ENCODE data around the gene VSX1. TPM values are rescaled to one million over a fixed set of nuclear protein-coding genes. Genes with fewer than 3 reads are reported as not detected.

VSX1 gene
- total RNA-seq, 1 experiment from 2014 or later: not detected

DNA sequence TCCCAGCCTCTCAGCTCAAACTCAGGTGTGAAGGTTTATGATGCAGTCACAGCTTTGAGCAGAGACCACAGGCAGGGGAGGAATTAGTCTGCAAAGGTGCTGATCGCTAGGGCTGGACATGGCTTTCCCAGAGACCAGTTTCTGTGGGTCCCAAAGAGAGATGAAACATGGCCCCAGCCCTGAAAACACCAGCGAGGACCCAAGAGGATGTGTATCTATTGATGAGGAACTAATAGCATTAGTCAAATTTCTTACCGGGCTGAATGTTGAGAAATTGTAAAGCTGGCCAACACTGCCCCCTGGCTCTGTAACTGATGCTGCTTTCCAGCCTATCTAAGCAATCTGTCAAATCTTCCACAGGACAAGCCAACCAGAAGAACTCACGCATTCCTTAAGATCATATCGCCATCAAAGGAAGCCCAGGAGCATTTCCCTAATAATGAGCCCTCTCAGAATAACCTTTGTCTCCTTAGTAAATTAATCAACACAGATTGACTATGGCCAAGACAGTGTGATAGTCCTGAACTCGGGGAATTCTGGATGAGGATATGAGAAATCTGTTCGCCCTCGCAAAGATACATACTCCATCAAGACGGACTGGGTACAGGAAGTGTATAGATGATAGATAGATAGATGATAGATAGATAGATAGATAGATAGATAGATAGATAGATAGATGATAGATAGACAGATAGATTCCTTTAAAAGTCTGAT is 16.2 kb downstream of the VSX1 start:
- DNase-seq (ENCODE audit: low spot score): peak; percentile 31

GRCh38 chr20:25065072-25065624 is 16.8 kb downstream of the VSX1 start:
- DNase-seq (ENCODE audit: low spot score): no peak

GRCh38 chr20:25064561-25065071 is 17.3 kb downstream of the VSX1 start:
- no peak for DNase-seq (ENCODE audit: low spot score)

DNA sequence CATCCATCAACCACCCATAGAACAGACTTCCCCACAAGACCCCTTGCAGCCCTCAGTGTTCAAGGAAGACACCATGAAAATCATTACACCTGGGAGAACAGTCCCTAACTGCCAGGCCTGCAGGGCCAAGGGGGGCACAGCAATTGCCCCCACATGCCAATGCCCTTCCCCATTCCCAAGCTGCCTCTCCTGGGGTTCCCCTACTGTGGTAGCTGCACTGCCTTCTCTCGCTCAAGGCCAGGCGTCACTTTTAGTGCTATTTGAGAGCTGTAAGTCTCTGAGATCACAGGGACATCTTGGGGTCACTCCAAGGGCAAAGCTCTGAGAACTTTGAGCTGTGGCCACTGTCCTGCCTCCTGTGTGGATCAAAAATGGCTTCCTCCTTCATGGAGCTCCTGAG is 18.0 kb downstream of the VSX1 start:
- DNase-seq (ENCODE audit: low spot score): no peak

GRCh38 chr20:25063546-25063945 is 18.4 kb downstream of the VSX1 start:
- DNase-seq (ENCODE audit: low spot score): no peak

DNA sequence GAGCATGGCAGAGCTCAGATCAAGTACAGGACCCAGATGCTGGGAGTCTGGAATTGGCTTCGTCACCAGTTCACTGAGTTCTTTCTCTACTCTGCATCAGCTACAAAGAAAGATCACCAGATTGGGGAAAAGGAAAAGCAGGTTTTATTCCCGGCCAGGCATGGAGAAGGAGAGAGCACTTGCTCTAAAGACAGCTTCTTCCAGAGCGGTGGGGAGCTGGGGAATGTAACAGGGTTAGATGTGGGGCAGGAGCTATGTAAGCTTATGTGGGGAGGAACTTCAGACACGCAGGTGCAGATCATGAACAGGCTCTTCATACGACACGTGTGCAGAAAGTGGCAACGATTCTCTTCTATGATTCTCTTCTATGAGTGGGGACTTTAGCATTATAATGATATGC is 19.1 kb downstream of the VSX1 start:
- no peak for DNase-seq (ENCODE audit: low spot score)

- no peak for DNase-seq (ENCODE audit: low spot score)
Observed at GRCh38 chr20:25061821-25062530, 20.0 kb downstream of the VSX1 start.

DNA sequence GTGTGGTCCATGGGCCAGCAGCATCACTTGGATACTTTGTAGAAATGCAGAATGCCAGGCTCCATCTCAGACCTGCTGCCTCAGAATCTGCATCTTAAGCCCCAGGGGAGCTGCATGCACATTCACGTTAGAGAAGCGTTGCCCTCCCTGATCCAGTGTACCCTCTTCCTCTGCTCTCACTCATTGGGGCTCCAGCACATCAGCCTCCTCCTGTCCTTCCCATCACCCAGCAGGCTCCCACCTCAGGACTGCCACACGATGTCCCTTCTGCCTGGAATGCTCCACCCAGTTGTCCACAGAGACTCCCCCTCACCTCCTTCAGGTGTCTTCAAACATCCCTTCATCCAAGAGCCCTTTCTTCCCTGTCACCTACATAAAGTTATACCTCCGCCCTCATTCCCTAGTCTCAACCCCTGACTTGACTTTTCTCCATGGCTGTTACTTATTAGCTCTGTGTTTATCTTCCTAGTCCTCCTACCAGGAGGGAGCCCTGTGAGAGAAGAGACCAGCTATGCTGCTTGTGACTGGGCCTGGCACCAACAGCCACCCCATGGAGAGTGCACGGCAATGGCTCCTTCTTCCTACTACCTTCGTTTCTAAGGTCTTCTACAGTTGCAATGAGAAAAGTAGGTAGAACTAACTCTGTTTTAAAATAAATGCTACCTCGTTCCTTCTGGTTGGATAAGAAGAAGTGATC is 20.7 kb downstream of the VSX1 start:
- DNase-seq (ENCODE audit: low spot score): no peak

DNA sequence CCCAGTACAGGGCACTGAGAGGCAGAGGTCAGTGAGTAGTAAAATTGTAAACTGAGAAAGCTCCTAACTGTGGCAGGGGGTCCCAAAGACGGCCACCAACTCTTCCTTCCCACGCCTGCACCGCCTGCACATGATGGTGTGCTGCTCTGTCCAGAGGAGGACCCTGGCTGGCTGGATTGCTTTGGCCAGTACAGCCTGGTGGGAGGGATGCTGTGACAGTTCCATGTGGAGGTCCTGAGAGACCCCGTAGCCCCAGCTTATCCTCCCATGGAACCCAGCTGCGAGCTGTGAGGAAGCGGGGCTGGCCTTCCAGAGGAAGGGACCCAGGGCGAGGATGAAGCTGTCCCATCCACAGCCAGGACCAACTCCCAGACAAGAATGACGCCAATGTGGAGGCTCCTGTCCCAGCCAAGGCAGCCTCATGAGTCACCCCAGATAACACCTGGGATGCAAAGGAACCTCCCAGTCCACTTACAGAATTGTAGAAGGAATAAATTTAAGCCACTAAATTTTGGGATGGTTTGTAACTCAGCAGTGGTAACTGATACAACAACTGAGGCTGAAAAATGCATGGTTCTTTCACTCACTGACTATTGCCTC is 22.0 kb downstream of the VSX1 start:
- DNase-seq (ENCODE audit: low spot score): no peak

DNA sequence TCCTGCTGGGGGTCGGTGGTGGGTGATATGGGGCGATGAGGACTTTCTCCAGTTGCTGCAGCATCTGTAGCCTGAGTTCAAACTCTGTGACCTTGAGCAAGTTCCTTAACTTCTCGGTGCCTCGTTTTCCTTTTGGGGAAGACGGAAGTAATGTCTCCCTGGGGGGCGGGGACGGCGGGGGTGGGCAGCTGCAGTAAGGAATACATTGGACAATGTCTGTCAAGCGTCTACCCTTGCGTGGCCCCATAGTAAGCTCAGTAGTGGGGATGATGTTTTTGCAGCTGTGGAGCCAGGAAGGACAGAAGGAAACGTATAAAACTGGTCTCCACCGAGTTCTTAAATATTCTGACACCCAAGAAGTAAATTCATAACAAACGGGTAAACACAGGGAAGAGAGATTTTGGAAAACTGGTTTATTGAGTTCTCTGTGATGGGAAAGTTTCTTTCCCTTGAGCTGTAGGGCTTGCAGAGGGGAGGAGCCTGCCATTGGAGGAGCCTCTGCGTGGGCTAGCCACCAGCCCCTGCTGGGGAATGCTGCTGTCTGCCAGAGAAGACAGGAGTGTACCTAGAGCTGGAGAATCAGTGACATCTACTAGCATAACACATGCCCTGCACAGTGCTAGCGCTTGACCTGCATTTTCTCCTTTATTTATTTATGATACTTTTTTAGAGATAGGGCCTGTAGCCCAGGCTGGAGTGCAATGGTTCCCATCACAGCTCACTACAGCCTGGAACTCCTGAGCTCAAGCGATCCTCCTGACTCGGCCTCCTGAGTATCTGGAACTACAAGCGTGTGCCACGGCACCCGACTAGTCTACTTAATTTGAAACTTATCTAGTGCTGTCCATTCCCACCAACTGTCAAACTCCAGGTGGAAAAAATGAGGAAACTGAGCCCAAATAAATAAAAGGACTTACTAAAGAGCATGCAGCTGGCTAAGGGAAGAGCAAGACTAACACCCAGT is 22.8 kb downstream of the VSX1 start:
- DNase-seq (ENCODE audit: low spot score): no peak

DNA sequence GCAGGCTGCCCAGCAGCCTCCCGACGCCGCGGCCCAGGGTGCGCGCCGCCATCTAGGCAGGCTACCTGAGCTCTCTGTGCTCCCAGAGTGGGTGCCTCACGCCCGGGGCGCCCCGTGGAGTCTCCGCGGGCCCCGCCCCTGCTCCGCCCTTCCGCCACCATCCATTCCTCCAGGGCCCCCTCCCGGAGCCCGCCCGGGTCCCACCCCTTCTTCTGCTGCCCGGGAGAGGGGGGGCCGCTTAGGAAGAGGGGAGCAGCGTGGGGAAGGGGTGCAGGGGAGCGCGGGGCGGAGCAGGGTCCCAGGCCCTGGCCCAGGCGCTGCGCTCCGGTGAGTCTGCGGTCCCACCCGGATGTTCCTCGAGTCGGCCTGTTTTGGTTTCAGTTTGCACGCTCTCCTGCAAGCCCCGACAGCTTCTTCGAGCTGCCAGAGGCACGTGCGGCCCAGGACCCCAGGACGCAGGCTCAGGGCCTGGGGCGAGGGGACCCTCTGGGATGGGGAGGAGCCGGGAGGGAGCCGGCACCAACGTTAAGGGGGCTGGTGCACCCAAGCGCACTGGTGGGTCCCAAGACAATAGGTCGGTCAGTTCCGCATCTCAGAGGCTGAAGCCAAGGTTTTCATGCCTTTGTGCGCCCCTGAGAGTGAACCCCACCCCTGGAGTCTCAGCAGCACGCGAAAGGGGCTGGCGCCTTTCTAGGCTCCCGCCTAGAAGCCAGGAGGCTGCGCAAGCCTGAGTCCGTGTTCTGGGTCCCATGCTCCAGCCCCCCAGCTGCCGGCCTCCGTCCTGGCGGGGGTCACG is 23.7 kb downstream of the VSX1 start, which contains the start of gene ACSS1:
Gene ACSS1 (minus strand): TSS at position 89 of the 796 bp plus-strand sequence. CDS start 37 bp downstream, at position 52.
- no peak for DNase-seq (ENCODE audit: low spot score)

DNA sequence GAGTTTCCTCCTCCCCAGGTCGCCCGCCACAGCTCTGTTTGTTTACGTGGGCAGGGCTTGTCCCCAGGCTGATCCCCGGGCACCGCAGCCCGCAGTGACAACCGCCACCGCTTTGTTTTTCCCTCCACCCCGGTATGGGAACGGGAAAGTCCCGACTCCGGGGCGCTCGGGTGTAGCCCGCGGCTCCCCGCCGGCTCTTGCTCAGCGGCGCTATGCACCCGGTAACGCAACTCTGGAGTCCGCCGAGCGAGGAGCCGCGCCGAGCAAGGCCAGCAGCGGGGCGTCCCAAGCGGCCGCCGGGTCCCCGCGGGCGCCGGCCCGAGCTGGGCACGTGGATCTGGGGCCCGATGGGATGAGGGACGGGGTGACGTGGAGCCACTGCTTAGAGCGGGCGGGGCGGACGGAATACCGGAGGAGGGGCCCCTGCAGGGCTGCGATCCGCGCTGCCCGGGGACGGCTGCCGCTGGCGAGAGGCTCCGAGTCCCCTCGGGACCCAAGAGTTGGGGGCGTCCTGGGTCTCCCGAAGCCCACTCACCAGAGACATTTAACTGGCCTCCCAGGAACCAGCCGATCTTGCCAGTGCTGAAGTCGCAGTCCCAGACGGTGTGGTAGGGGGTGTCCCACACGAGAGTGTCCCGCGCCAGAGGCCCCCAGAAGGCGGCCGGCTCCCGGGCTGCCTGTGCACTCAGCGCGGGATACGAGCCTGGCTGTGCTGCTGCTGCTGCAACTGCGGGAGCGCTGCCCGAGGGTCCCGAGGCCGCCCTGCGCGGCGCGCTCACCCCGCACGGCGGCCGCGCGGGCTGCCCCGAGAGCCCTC is 24.5 kb downstream of the VSX1 start:
- peak; percentile 19 for DNase-seq (ENCODE audit: low spot score)

DNA sequence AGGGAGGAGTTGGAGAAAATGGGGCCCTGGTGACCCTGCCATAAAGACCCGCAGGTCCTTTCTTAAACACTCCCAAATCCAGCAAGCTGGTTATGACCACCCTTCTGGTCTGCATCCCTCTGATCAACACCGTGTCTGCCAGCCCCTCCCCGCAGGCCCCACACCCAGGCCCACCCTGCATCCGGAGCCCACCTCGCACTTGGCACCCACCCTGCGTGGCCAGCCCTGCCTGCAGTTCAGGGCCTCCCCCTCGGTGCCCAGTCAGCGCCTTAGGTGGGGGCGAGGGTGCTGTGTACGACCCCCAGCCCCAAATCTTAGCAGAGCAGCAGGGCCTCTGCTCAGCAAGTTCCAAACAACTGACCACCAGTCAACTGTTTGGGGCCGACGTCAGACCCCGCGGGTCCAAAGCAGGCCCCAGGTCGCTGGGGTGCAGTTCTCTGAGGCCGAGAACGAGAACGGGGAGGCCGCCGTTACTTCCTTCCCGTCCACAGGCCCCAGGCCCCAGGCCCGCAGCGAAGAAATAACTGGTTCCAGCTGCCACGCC is 25.2 kb downstream of the VSX1 start:
- DNase-seq (ENCODE audit: low spot score): no peak

- no peak for DNase-seq (ENCODE audit: low spot score)
Observed at GRCh38 chr20:25055711-25056495, 26.0 kb downstream of the VSX1 start.

GRCh38 chr20:25054995-25055629 is 26.8 kb downstream of the VSX1 start:
- no peak for DNase-seq (ENCODE audit: low spot score)

DNA sequence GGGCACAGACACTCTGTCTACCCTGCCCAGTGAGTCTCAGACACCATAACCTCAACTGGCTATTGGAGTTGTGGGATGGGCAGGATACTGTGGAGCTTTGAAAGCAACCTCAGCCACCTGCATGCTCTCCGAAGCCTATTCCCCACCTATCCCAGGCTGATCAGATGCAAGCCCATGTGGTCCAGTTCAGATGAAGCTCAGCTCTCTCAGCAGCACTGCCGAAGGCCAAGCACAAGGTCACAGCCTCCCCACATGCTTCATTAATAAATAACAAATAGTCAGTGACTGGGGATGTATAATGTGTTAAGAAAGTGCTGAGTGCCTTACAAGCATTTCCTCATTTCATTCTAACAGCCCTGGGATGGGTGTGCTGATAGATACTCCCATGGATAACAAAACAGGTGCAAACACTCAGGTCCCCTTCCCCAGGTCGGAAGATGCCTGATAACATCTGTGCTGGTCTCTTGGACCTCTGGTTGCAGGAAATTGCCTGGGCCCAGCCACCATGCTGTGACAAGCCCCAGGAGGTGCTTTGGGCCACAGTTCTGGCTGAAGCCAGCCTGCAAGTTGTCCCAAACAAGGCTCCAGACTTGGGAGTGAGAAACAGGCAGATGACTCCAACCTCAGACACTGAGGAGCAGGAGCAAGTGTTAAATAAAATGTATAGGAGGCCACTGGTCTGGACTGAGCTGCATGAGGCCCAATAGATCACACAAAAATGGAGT is 27.7 kb downstream of the VSX1 start:
- DNase-seq (ENCODE audit: low spot score): no peak

All from H4 (cell line).